Gastrocnemius medialis (tissue), 4 donors: Measurements from ENCODE around the gene TMEM163. TPM values are rescaled to one million over a fixed set of nuclear protein-coding genes. Genes with fewer than 3 reads are reported as not detected.
"Not testable (repeated sequence)": the region's sequence is repeated elsewhere in the genome, so short reads cannot be mapped to it uniquely, and the experiment has no call there.

Experiments
- ATAC-seq, 2 donors: fragments of 150-250 bp; one replicate each; pipeline ENCODE4 v1.9.1; 2016
- DNase-seq, 2 donors: peaks; one replicate each; pipeline ENCODE4 v3.0.0-alpha.2; 2019
- H3K27ac ChIP-seq, 4 donors: fragments of 200-600 bp; sonication (generic); 1 replicate in 1 of 4; 2 replicates in 3 of 4; pipeline ENCODE4 v1.5.1; 2016 to 2018; ENCODE audit warnings: mild to moderate bottlenecking in 2 of 4, moderate library complexity in 1 of 4
- H3K27me3 ChIP-seq, 3 donors: fragments of 200-600 bp; sonication (generic) in 2 of 3; 1 replicate in 1 of 3; 2 replicates in 2 of 3; pipeline versions ENCODE4 v1.5.1 to v1.6.0; 2016 to 2019; ENCODE audit warnings: mild to moderate bottlenecking in 1 of 3, moderate library complexity in 1 of 3
- H3K36me3 ChIP-seq, 2 donors: fragments of 200-600 bp; sonication (generic) in 1 of 2; one replicate each; pipeline ENCODE4 v1.5.1; 2017 to 2018
- H3K4me1 ChIP-seq, 2 donors: fragments of 200-600 bp; sonication (generic) in 1 of 2; one replicate each; pipeline ENCODE4 v1.5.1; 2016 to 2017; ENCODE audit warnings: mild to moderate bottlenecking in 2 of 2
- H3K4me3 ChIP-seq, 4 donors: fragments of 200-600 bp; sonication (generic) in 3 of 4; 1 replicate in 1 of 4; 2 replicates in 3 of 4; pipeline ENCODE4 v1.5.1; 2016 to 2019; ENCODE audit warnings: mild to moderate bottlenecking in 2 of 4
- H3K9me3 ChIP-seq, 3 donors: fragments of 200-600 bp; sonication (generic) in 2 of 3; 1 replicate in 1 of 3; 2 replicates in 2 of 3; pipeline ENCODE4 v1.5.1; 2016 to 2019
- POLR2A ChIP-seq, 2 donors: fragments of 450-650 bp; IDR thresholded peaks; one replicate each; pipeline ENCODE4 v1.6.1; 2017; ENCODE audit warnings: antibody characterized with exemption in 2 of 2, mild to moderate bottlenecking in 2 of 2, moderate library complexity in 2 of 2
- in situ Hi-C, 4 donors: fragments of 200-750 bp; cut with MboI; loops; one replicate each; pipeline versions ENCODE4 v1.15.0 to v1.8.0; 2017; ENCODE audit warnings: low sequenced_read_pairs in 4 of 4
- intact Hi-C: fragments of 100-400 bp; cut with DNase I; formaldehyde crosslinking; loops from one replicate; pipeline ENCODE4 v1.15.1; 2023; ENCODE audit warnings: low total_unique reads
- total RNA-seq, 4 donors: library from RNA; depleted of rRNA; stranded (reverse); fragments of >200 nt; gene quantifications; one replicate each; pipeline versions ENCODE4 v1.1.0 to v1.2.3, GENCODE V29; 2016
- TF ChIP-seq, protein P1 (sequence below), 5 experiments: fragments of 450-650 bp in 3 of 5; fragments of 200-600 bp in 2 of 5; sonication (generic) in 2 of 5; IDR thresholded peaks in 4 of 5; conservative IDR thresholded peaks in 1 of 5; 1 replicate in 4 of 5; 2 replicates in 1 of 5; pipeline ENCODE4 v1.5.1; 2016 to 2019; ENCODE audit warnings: antibody characterized with exemption in 5 of 5, mild to moderate bottlenecking in 3 of 5, moderate library complexity in 3 of 5

Gene TMEM163
- total RNA-seq, 4 donors from 2014 or later, result not detected

DNA sequence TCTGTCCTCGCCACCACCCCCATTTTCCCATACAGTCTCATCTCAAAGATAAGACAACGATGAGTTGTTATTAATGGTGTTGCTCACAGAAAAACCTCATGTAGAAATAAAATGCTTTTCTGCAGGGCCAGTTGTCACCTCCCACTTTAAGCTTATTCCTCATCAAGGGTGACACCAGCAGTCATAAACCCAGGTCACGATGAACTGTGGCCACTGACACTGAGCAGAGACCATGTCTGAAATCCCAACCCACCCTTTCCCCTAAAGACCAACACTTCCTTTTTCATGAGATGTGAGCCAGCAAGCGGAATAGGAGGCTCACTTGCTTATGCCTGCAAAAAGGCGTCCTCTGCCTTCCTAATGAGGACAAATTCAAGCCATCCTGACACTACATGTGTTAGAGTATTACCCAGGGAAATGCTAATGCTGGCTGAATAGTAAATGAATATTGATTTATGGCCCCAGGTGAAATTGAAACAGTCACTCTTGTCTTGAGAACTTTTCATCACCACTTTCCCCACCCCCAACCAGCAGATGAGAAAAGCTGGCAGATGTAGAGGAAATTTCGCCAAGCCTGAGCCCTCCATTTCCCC is 236.6 kb downstream of the TMEM163 start:
- ATAC-seq (no peak), DNase-seq (no peak)
- no peak for TF ChIP-seq POLR2A (IDR thresholded peaks at IDR 0.05)
- TF ChIP-seq, protein P1, sequence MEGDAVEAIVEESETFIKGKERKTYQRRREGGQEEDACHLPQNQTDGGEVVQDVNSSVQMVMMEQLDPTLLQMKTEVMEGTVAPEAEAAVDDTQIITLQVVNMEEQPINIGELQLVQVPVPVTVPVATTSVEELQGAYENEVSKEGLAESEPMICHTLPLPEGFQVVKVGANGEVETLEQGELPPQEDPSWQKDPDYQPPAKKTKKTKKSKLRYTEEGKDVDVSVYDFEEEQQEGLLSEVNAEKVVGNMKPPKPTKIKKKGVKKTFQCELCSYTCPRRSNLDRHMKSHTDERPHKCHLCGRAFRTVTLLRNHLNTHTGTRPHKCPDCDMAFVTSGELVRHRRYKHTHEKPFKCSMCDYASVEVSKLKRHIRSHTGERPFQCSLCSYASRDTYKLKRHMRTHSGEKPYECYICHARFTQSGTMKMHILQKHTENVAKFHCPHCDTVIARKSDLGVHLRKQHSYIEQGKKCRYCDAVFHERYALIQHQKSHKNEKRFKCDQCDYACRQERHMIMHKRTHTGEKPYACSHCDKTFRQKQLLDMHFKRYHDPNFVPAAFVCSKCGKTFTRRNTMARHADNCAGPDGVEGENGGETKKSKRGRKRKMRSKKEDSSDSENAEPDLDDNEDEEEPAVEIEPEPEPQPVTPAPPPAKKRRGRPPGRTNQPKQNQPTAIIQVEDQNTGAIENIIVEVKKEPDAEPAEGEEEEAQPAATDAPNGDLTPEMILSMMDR (IDR thresholded peaks at IDR 0.05 in 4 of 5, conservative IDR thresholded peaks at IDR 0.05 in 1 of 5), result no peak
- intact Hi-C loops (no loop called here), in situ Hi-C loops (no loop called here)
- Histone ChIP-seq H3K4me1 (no peaks in the 10 kb centered on the region), H3K4me3 (no peak overlapping the region), H3K9me3 (no peaks in the 10 kb centered on the region), H3K36me3 (no peaks in the 10 kb centered on the region), H3K27ac (no peak overlapping the region), H3K27me3 (no peaks in the 10 kb centered on the region)

DNA sequence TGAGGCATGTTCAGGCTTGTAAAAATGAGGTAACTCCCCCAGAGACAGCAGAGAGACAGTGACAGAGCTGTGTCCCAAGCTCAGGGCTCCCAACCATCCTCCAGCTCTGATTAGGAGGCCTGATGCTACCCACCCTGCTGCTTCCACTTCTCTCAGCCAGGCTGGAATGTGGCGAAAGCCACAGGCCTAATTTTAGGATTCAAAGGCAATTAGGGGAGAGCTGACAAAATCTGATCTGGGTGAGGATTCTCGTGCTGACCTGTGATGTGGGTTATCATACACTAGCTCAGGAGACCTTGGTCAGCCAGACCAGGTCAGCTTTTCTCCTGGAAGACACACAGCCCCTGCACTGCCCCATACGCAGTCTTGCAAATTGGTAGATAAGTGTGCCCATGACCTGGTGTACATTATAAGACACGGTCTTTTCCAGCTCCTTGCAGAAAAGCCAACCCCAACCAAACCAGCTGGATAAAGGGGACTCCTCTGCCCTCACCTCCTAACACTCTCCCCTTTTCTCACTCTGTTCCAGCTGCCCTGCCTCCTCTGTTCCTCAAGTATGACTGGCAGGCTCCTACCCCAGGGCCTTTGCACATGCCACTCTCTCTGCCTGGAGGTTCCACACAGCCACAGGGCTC is 239.0 kb downstream of the TMEM163 start:
- no peak overlapping the region for H3K27ac ChIP-seq
- in situ Hi-C loops (no loop called here), intact Hi-C loops (no loop called here)
- H3K27me3 ChIP-seq, result no peaks in the 10 kb centered on the region
- TF ChIP-seq, protein P1 (IDR thresholded peaks at IDR 0.05 in 4 of 5, conservative IDR thresholded peaks at IDR 0.05 in 1 of 5), result no peak
- no peaks in the 10 kb centered on the region for H3K4me1 ChIP-seq
- no peak overlapping the region for H3K4me3 ChIP-seq
- H3K36me3 ChIP-seq, result no peaks in the 10 kb centered on the region
- ATAC-seq (no peak), DNase-seq (no peak)
- H3K9me3 ChIP-seq, result no peaks in the 10 kb centered on the region

DNA sequence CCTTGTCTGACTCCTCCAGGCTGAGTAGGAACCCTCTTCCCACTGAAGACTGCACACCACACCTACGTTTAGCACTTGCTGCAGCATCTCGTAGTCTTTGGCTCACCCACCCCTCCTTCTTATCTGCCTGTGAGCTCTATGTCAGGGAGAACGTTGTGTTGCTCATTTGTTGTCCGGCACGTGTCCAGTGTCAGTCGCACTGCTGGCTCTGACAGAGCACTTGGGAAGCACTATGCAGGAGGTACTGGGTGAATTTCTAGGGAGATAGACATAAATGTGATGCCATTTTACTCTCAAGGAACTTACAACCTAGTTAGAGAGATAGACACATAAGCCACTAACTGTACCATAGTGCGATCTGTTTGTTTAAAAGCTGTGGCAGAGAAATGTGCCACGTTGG is 241.8 kb downstream of the TMEM163 start:
- H3K9me3 ChIP-seq, H3K4me1 ChIP-seq, ATAC-seq, in situ Hi-C loops, H3K36me3 ChIP-seq, DNase-seq, H3K27me3 ChIP-seq, H3K4me3 ChIP-seq, intact Hi-C loops, H3K27ac ChIP-seq: not testable (repeated sequence)

DNA sequence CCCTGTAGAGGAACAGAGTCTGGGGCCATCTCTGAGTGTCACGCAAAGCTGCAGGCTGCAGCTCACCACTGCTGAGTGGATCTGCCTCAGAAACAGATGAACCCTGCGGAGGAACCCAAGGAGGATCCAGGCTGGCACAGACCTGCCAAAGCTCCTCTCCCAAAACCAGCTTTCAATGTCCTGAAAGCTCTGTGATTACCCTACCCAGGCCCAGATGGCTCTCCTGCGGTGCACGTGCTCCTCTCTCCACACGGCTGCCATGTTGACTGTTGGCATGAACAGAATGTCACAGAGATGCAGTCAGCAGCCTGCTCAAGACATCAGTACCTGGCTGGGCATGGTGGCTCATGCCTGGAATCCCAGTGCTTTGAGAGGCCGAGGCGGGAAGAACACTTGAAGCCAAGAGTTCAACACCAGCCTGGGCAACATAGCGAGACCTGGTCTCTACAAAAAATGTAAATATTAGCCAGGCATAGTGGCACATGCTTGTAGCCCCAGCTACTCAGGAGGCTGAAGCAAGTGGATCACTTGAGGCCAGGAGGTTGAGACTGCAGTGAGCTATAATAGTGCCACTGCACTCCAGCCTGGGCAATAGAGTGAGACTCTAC is 248.1 kb downstream of the TMEM163 start:
- ATAC-seq (no peak), DNase-seq (no peak)
- no peak overlapping the region for H3K4me3 ChIP-seq
- H3K27ac ChIP-seq, result no peak overlapping the region
- no peaks in the 10 kb centered on the region for H3K27me3 ChIP-seq
- in situ Hi-C loops (loop anchor here in 2 of 4 donors (25.0 kb wide), 1 partner anchor 417 kb away; no protein-coding TSS in a partner anchor), intact Hi-C loops (no loop called here)
- H3K36me3 ChIP-seq, result no peaks in the 10 kb centered on the region
- H3K4me1 ChIP-seq, result no peaks in the 10 kb centered on the region
- H3K9me3 ChIP-seq, result no peaks in the 10 kb centered on the region
- TF ChIP-seq POLR2A (IDR thresholded peaks at IDR 0.05), result no peak
- TF ChIP-seq, protein P1 (IDR thresholded peaks at IDR 0.05 in 4 of 5, conservative IDR thresholded peaks at IDR 0.05 in 1 of 5), result no peak

DNA sequence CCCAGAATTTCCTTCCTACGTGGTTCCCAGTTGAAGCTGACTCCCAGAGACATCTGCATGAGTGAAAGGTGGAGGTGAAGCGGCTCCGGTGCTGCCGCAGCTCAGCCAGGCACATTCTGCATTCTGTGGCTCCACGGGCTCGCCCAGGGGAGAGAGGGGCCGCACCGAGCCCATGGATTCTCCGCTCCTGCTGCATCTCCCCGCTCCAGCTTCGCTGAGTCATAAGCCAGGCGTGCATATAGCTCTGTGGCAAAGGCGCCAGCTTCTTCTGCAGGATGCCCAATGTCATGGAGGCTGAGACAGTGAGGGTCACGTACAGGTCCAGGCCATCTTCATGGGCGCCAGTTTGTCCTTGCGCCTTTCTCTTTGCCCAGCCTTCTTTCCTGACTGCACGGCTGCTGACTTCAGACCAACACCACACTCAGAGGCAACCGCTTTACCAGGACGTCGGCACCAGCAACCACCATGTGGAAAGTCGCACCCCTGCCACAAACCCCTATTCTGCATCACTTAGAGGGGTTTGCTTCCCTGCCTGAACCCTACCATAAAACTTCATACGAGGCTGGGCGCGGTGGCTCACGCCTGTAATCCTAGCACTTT is 249.2 kb downstream of the TMEM163 start:
- no peak for TF ChIP-seq POLR2A (IDR thresholded peaks at IDR 0.05)
- TF ChIP-seq, protein P1 (IDR thresholded peaks at IDR 0.05 in 4 of 5, conservative IDR thresholded peaks at IDR 0.05 in 1 of 5), result no peak
- DNase-seq (no peak), ATAC-seq (no peak)
- no peaks in the 10 kb centered on the region for H3K4me1 ChIP-seq
- no peaks in the 10 kb centered on the region for H3K9me3 ChIP-seq
- intact Hi-C loops, result no loop called here
- in situ Hi-C loops, result loop anchor here in 2 of 4 donors (25.0 kb wide), 1 partner anchor 418 kb away; no protein-coding TSS in a partner anchor
- no peaks in the 10 kb centered on the region for H3K27me3 ChIP-seq
- no peak overlapping the region for H3K27ac ChIP-seq
- H3K36me3 ChIP-seq, result no peaks in the 10 kb centered on the region
- no peak overlapping the region for H3K4me3 ChIP-seq
